H1 (cell line): Measurements from ENCODE around the gene NELL1. TPM values are rescaled to one million over a fixed set of nuclear protein-coding genes. Genes with fewer than 3 reads are reported as not detected.

Experiments
- CTCF ChIP-seq, 3 experiments: IDR thresholded peaks; 1 replicate in 2 of 3; 2 replicates in 1 of 3; pipeline versions ENCODE4 v1.5.1 to v1.6.1; 2011; ENCODE audit warnings: low read length in 3 of 3, mild to moderate bottlenecking in 3 of 3, inconsistent platforms in 2 of 3, low read depth in 1 of 3, moderate library complexity in 1 of 3; ENCODE audit not compliant: insufficient read depth in 1 of 3; ENCODE audit errors: control extremely low read depth in 1 of 3
- polyA plus RNA-seq, 7 experiments: library from polyadenylated mRNA; depleted of rRNA in 3 of 7; stranded (reverse) in 5 of 7; unstranded in 2 of 7; fragments of >200 nt in 5 of 7; fragments of 200-250 nt in 2 of 7; gene quantifications; 1 replicate in 5 of 7; 2 replicates in 1 of 7; 4 replicates in 1 of 7; pipeline versions ENCODE4 v1.2.1 to v1.2.3, GENCODE V29; 2011 to 2013; ENCODE audit warnings: missing spikeins in 2 of 7, mixed read lengths in 2 of 7
- total RNA-seq: library from RNA; stranded (reverse); fragmentation: NEBNext Ultra II Directional; extraction: Animal tissue kit (Norgen Biotek cat#: 25700); gene quantifications from 2 replicates; pipeline ENCODE4 v1.2.1, GENCODE V29; 2021

The NELL1 gene
- total and polyA plus RNA-seq, 2 of the 8 experiments (the other 6 are each of a cell fraction or from before 2014, with no cell fraction given): 0.21 TPM; not detected in 1

- no peak for TF ChIP-seq CTCF (IDR thresholded peaks at IDR 0.05; ENCODE audit: control extremely low read depth in 1 of 3, insufficient read depth in 1 of 3, low read depth in 1 of 3, low read length in 3 of 3)
- TF ChIP-seq, all 59 proteins: peak for 0
These were observed 589.0 kb downstream of the NELL1 start (continued) for GRCh38 chr11:21258414-21258813.
